ENCODE data around the gene RNF220.
"Not testable (repeated sequence)": the region's sequence is repeated elsewhere in the genome, so short reads cannot be mapped to it uniquely, and the experiment has no call there.

Gene RNF220

DNA sequence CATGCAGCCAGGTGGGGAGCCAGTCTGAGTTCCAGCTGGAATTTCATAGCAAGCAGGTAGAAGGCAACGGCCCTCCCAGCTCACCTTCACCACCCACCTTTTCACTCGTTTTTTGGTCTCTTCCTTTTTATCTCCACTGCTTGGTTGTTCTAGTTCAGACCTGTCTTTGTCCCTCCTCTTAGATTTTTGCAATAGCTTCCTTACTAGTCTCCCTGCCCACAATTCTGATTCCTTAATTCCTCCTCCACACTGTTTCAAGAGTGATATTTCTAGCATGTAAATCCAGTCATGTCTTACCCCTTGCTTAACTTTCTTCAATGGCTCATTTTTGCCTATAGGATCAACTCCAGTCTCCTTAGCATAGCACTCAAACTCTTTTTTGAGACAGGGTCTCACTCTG is 149.7 kb downstream of the RNF220 start:
- DNase-seq: no peak

DNA sequence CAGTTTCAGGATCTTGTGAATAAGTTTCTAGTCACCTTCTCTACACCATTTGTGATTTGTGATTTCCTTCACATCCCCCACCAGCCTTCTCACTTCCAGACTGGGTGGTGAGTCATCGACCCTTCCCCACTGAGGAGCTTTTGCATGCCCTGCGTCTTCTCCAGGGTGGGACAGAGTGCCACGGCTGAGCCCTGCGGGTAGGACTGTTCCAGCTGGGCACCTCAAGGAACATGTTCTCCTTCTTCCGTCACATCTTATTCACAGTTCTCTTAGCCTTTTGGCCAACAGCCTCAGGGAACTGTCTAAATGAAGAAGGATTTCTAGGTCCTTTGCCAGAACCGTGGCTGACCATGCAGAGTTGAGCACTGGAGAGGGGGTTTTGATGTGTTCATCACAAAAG is 152.7 kb downstream of the RNF220 start:
- DNase-seq: no peak

DNA sequence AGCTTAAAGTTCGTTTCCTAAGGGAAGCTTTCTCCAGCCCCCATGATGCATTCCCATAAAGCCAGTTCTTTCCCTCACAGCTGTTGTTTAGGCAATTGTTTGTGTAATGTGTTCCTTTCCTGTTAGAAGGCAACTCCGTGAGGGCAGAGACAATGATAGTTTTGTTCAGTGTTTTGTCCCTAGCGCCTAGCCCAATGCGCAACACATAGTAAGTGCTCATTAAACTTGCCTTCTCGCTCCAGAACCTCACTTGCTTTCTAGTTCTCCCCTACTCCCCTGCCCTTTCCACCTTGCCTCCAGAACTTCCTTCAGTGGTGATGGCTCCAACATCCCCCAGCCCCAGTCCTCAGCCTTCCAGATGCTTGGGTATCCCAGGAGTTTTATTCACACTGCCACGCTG is 153.8 kb downstream of the RNF220 start:
- DNase-seq: no peak

DNA sequence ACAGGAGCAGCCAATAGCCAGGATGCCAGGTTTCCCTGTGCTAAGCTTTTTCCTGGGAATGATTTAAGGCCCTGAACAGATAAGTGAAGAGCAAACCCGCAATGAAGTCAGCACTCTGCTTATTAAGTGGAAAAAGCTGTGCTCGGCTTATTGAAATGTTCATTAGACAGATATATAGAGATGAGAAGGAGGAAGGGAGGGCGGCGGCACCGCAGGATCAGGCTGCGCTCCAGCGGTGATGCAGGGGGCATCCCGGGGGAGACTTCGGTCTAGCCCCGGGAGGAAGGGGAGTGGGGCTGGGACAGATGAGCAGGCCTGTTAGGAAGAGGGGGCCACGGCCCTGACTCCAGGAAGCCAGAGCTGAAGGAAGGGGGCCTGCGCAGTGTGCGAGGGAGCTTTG is 154.3 kb downstream of the RNF220 start:
- DNase-seq: no peak

DNA sequence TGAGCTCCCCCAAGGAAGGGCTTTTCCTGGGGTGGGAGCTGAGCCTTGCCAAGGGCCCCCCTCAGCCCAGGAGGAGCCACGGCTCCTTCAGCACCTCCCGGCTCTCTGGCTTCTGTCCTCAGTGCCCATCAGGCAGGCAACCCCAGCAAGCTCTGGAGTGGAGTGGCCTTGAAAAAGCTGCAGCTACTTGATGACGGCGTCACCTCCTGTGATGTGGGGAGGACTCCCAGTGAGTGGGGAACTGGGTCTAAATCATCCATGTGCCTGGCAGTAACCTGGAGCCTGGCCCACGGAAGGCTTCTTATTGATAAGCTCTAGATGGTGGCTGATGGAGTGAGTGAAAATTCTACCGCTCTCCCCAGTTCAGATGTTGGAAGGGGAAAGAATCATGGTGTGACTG is 154.9 kb downstream of the RNF220 start:
- DNase-seq: no peak

DNA sequence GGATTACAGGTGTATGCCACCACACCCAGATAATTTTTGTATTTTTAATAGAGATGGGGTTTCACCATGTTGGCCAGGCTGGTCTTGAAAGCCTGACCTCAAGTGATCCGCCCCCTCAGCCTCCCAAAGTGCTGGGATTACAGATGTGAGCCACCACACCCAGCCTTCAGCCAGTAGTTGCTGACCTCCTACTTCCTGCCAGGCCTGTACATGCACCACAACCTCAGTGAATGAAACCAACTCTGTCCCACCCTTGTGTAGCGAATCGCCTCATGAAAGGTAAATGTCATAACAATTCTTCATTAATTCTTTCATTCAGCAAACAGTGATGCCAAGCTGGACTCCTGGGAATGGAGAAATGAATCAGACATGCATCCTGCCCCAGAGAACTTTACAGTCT is 155.6 kb downstream of the RNF220 start:
- DNase-seq: not testable (repeated sequence)

DNA sequence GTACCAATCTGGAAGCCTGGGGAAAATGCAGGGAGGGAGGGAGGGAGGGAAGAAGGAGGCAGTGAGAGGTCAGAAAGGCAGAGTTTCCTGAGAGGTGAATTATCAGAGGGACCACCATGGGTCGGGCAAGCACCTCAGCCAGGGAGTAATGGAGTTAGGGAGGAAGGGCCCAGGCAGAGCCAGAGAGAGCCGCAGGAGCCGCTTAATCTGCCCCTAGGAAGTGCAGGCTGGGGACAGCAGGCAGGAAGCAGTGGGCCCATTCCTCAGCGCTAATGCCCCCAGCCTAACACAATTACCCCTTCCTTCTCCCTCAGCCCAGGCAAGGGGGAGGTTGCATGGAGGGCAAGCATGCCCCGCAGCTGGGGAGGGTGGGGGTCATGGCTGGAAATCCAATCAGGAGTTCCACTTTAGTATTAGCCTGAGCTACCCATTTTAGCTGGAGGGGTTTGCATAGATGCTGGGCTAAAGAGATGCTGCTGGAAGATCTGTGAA is 160.2 kb downstream of the RNF220 start:
- no peak for DNase-seq

DNA sequence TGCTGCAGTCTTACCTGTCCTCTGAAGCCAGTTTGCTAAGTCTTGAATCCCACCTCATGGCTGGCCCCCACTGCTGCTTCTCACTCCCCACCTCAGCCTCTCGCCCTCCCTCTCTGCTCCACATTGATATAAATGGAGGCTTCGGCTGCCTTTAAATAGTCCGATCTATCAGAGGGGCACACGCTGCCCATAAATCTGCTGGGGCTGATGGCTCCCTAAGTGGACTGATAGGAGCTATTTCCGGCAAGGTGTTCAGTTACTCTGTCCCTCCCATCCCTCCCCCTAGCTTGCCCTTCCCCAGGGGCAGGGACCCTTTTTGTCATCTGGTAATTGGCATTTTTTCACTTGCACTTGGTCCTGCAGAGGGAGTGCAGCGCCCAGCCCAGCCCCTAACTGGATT is 160.8 kb downstream of the RNF220 start:
- DNase-seq: no peak

DNA sequence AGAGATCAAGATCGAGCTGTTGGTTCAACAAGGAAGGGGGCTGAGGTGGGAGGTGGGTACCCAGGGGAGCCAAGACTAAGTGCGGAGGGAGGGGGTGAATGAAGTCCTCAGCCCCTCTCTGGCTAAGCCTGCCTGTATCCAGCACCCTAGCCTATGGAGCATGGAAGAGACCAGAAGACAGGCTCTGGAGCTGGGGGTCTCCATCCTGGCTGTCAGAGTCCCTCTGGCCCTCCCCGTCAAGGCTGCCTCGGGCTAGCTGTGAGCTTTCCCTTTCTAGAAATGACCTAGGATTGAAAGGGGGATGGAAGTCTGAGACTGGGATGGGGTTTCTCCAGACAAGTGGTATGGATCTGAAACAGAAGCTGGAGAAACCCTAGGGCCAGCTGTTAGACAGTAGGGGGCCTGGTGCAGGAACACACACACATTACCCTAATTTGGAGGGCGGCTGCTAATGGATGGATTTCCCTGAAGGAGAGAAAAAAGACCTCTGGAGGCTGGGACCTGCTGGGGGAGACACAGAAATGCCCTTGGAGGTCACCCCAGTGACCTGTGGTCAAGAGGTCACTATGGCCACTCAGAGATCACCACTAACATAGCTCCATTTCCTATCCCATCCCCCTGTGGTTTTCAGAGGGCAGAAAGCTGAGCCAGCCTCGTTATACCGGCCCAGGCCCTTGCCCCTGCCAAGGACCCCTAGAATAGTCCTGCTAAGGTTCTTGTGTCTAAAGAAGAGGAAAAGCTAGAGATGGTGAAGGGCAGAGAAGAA is 161.4 kb downstream of the RNF220 start:
- DNase-seq: no peak

DNA sequence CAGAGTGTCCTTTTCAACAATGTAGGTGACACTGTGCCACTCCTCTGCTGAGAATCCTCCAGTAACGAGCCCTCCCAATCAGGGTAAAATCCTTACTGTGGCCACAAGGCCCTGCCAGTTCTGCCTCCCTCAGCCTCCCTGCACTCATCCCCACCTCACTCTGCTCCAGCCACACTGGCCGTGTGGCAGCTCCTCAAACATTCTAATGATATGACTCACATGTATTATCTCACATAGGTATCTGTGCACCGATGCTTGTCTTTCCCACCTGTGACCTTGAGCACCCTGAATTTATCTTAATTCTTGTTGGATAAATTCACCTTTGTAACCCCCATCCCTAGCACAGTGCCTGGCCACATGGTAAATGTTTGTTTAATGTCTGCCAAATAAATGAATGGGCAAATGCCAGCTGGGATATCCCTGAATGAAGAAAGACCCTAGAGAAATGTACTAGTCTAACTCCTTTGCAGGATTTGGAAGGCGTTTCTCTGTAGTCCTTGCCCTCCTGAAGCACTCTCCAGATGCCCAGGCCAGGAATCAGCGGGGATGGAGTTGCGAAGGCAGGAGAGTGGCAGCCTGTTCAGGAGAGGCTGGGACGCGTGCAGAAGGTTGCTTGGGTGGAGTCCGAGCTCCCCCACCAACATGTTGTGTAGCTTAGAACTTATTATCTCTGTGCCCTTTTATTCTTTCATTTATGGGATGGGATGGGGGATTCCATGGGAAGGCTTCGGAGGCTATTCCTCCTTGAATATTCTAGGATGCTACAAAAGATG is 163.3 kb downstream of the RNF220 start:
- no peak for DNase-seq

DNA sequence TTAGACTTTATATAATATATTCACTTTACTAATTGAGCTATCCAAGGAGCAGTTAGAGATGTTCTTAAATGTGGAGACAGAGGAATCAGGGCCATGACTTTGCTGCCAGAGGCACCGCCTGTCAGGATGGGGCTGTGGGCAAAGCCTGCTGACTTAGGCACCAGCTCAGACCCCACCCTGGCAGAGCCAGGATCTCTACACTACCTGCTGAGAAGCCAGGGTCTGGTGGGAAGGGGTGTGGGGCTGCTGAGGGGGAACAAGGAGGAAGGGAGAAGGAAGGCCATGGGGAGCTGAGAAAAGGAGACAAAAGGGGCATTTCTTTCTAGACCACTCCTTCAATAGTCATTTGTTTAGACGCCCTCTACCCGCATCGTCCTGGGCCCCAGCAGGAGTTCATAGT is 164.4 kb downstream of the RNF220 start:
- no peak for DNase-seq

DNA sequence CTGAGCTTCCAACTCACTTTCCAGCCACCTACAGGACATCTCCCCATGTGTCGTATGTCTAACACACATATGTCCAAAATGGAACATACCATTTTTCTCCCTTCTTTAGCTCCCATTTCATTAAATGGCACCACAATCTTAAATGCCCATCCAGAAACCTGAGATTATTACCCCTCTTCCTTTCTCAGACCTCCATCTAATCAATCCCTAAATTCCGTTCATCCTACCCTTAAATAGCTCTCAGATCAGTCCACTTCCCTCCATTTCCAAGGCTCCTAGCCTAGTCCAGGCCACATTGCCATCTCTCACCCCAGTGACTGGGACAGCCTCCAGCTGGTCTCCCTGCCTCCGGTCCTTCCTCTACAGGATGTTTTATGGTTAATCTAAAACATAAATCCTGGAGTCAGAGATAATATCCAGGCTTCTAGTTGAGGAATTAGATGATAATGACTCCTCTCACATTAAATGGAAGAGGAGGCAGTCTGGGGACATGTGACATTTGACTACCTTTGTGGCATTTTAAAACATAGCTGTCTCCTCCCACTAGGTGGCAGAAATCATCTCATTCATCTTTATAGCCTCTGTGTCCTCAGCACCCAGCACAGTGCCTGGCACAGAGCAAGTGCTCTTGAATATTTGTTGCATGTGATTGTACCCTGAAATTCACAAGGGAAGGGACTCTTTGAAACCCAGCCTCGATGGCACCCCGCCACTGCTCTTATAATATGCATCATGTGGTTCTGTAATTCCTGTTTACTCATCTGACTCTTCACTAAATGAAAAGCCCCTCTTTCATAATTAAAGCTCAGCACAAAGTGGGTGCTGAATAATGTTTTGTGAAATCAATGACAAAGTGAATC is 166.9 kb downstream of the RNF220 start:
- no peak for DNase-seq

DNA sequence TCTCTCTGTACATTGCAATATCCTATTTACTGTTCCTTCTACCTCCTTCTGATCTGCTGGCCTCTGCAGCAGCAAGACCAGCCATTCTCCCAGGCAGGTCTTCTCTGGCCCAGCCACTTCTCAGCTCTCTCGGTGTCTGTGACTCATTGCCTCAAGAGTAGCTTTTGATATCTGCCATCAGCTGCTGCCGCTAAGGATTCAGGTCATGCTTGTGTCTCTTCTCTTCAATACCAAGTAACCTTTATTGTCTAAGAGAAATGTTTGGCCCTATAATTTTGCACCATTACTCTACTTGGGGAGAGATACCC is 167.5 kb downstream of the RNF220 start:
- no peak for DNase-seq

DNA sequence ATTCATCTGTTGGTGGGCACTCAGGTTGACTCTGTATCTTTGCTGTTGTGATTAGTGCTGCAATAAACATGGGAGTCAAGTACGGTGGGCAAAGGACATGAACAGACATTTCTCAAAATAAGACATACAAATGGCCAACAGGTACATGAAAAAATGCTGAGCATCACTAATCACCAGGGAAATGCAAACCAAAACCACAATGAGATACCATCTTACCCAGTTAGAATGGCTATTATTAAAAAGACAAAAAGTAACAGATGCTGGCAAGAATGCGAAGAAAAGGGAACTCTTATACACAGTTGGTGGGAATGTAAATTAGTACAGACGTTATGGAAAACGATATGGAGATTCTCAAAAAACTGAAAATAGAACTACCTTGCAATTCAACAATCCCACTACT is 170.3 kb downstream of the RNF220 start:
- DNase-seq: no peak

DNA sequence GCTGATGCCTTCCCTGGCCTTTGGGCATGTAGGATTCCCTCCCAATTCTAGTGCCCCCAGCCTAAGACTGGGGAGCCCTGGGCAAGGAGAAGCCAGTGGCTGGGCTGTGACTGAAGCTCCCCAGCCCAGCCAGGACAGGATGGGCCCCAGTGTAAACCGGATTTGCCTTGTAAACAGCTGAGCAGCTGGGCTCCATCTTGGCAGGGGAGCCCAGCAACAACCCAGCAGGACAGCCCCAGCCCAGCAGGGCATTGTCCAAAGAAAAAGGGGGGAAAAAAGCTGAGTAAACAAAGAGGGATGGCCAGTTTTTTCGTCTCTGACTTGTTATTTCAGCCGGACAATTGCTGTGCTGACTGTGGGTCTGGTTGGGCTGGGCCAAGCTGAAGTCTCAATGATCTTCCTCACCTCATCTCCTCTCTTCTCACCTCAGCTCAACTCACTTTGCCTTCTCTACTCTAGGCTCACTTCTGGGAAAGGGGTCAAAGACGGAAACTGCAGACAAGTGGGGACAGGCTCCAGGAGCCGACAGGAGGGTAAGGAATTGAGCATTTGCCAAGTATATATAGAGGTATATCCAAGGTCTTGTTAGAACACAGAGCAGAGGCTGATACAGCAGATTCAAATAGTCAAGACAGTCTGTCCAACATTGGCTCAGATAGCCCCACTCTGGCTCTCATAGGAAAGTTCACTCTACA is 171.5 kb downstream of the RNF220 start:
- no peak for DNase-seq

DNA sequence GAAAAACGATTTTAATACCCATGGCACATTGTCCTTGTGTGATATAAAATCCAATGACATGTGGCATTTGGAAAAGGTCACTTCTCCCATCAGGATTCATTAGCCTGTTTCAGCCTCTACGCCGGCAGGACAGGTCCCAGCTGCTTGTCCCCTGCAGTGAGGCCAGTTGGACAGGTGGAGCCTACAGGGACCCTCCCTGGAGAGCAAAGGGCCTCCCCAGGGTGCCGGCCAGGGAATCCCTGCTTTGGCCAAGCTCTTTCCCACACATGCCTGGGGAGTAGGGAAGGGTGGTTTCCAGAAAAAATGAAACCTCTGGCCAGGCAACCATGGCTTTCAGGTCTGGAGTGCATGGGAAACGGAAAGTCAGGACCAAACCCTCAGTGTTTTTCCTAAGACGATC is 176.2 kb downstream of the RNF220 start:
- no peak for DNase-seq

DNA sequence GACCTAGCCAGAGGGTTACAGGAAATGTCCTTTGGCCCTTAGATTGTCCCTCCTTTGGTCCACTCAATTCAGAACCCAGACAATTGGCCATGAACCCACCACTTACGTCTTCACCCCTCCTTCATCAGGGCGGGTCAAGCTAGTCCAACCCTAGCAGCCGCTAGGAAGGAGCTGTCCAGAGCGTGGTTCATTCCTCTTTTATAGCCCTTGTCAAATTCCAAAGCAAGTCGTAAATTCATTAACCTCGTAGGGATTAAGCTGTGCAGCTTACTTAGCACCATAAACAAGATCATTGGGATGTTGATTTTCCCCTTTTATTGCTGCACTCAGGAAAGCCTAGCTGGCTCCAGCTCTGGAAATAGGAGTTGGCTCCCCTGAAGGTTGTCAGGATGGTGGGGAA is 179.1 kb downstream of the RNF220 start:
- DNase-seq: no peak

DNA sequence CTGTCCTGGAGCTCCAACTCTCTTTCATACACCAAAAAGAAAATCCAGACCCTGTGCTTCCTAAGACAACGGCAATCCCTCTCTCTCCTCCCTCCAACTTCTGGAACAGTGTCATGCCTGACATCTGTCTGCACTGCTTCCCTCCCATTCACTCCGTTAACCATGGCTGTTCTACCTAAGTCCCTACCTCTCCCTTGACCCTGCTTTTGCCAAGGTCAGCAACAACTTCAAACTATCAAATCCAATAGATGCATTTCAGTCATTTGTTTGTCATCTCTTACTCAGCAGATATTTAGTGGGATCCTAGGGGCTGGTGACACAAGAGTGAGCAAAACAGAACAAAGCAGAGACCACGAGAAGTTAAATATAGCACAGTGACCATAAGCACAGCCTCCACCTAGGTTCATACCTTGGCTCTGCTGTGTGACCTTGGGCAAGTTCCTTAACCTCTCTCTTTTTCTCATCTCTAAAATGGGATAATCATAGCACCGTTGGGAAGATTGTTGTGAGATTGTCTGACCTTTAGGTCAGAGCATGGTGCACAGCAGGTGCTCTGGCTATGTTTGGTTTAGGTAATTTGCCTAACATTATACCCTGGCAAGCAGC is 180.4 kb downstream of the RNF220 start:
- DNase-seq: no peak

DNA sequence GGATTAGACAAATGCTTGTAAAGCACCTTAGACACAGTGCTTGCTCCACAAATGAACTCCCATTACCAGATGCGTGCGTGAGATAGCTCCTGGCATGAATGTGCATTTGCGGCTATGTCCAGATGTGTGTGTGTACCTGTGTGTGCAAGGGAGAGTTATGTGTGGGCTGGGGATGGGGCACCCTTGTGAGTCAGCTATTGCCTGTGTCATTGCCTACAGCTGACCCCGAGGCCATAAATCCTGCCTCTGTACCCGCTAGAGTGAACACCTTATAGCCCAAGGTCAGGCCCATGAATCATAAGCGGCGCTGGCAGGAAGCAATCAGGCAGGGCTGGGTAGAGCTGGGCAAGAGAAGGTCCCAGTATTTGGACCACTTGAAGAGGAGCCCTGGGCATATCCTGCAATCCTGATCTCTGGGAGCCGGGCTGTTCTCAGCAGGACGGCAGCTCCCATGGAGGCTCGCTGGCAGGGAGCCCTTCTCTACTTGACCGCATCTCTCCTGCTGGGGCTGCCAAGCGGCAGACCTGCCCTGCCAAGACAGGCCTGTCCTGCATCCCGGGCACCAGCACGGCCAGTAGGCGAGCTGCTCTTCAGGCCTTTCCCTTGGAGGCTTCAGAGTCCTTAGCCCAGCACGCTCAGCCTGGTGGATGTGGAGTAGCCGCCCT is 182.9 kb downstream of the RNF220 start:
- no peak for DNase-seq

DNA sequence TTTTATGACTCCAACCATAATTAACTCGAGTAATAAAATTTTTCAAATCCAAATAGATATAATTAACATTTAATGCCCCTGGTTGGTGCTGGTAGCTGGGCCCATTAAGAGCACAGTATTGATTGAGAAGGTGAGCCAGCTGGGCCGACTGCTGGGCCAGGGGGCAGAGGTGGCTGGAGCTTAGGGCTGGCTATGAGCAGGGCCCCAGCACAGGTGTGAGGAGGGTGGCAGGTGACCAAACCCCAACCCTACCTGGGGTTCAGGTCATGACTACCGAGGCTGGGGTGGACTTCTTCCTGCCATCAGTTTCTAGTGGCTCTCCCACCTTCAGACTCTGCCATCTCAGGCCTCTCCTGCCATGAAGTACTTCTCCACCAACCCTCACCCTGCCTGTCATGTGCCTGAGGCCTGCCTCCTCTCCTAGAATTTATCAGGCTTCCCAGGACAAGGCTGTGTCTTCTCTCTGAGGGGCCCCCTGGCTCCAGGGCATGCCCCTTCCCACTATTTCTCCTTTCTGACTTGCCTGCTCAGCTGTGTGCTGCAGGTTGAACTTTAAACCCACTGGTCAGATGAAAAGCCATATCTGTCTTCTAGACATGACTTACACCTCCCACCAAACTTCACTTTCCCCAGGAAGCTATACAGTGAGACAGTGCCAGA is 183.6 kb downstream of the RNF220 start:
- DNase-seq: no peak

DNA sequence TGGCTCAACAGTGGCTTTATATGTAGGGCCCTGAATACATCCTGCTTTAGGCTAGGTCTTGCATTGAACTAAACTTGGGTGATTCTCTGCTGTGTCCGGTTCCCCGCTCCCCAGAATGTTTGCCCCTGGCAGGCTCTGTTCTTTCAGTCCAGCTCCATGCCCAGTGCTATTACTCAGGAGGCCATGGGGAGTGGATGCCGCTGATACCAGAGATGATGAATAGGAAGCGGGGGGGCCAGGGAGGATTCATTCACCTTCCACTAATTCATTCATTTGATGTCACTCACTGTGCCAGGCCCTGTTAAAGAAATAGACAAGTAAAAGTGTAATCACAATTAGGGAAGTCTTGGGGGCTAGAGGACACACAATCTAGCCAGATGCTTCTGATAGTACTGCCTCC is 185.4 kb downstream of the RNF220 start:
- no peak for DNase-seq
